Parathyroid adenoma (tissue), 2 donors: ENCODE measurements around the gene C5orf52.
"Not testable (repeated sequence)": the region's sequence is repeated elsewhere in the genome, so short reads cannot be mapped to it uniquely, and the experiment has no call there.

ENCODE experiments used
- H2AFZ ChIP-seq: fragments of 300-600 bp; sonication (generic); one replicate; pipeline ENCODE4 v1.7.0; 2017; ENCODE audit warnings: antibody characterized with exemption, mild to moderate bottlenecking
- H3K27ac ChIP-seq: fragments of 300-600 bp; sonication (generic); one replicate; pipeline ENCODE4 v1.7.0; 2017
- H3K27me3 ChIP-seq: fragments of 300-600 bp; sonication (generic); one replicate; pipeline ENCODE4 v1.7.0; 2017; ENCODE audit warnings: low read length; ENCODE audit not compliant: control insufficient read depth, insufficient read depth
- H3K36me3 ChIP-seq: fragments of 300-600 bp; sonication (generic); one replicate; pipeline ENCODE4 v1.7.0; 2017; ENCODE audit warnings: low read length; ENCODE audit not compliant: control insufficient read depth, insufficient read depth
- H3K4me1 ChIP-seq: fragments of 300-600 bp; sonication (generic); one replicate; pipeline ENCODE4 v1.7.0; 2017; ENCODE audit warnings: control low read depth
- H3K4me2 ChIP-seq: fragments of 300-600 bp; sonication (generic); one replicate; pipeline ENCODE4 v1.7.0; 2017; ENCODE audit warnings: low read length
- H3K4me3 ChIP-seq: fragments of 300-600 bp; sonication (generic); one replicate; pipeline ENCODE4 v1.7.0; 2017; ENCODE audit warnings: low read depth, low read length
- H3K79me2 ChIP-seq: fragments of 300-600 bp; sonication (generic); one replicate; pipeline ENCODE4 v1.7.0; 2017; ENCODE audit warnings: control low read depth
- H3K9ac ChIP-seq: fragments of 300-600 bp; sonication (generic); one replicate; pipeline ENCODE4 v1.7.0; 2017; ENCODE audit warnings: mild to moderate bottlenecking
- H3K9me3 ChIP-seq: fragments of 300-600 bp; sonication (generic); one replicate; pipeline ENCODE4 v1.7.0; 2017; ENCODE audit warnings: low read length; ENCODE audit not compliant: control insufficient read depth
- CTCF ChIP-seq: fragments of 300-600 bp; sonication (generic); IDR thresholded peaks from one replicate; pipeline ENCODE4 v1.7.0; 2017; ENCODE audit warnings: antibody characterized with exemption, mild to moderate bottlenecking
- donor health status: primary hyperparathyroidism.

C5orf52 gene

GRCh38 chr5:157713830-157714595 lies 42.7 kb downstream of the C5orf52 start:
- Histone ChIP-seq H3K27ac (no peak overlapping the region), H3K4me3 (no peak overlapping the region), H3K36me3 (no peaks in the 10 kb centered on the region), H2AFZ (no peak overlapping the region), H3K79me2 (no peaks in the 10 kb centered on the region), H3K4me1 (no peaks in the 10 kb centered on the region), H3K9ac (no peak overlapping the region), H3K9me3 (no peaks in the 10 kb centered on the region), H3K4me2 (no peak overlapping the region), H3K27me3 (no peaks in the 10 kb centered on the region)
- TF ChIP-seq CTCF: no peak

GRCh38 chr5:157714596-157714864 lies 43.2 kb downstream of the C5orf52 start:
- Histone ChIP-seq H3K9me3 (no peaks in the 10 kb centered on the region), H3K4me1 (no peaks in the 10 kb centered on the region), H3K36me3 (no peaks in the 10 kb centered on the region), H3K4me2 (no peak overlapping the region), H3K27ac (no peak overlapping the region), H3K79me2 (no peaks in the 10 kb centered on the region), H3K4me3 (no peak overlapping the region), H3K27me3 (no peaks in the 10 kb centered on the region), H3K9ac (no peak overlapping the region), H2AFZ (no peak overlapping the region)
- TF ChIP-seq CTCF: no peak

GRCh38 chr5:157718519-157718918 lies 47.2 kb downstream of the C5orf52 start:
- H3K4me1 ChIP-seq: no peaks in the 10 kb centered on the region
- no peak overlapping the region for H3K4me2 ChIP-seq
- H3K36me3 ChIP-seq: no peaks in the 10 kb centered on the region
- no peak overlapping the region for H3K27ac ChIP-seq
- TF ChIP-seq CTCF: peak; percentile 47
- no peak overlapping the region for H3K9ac ChIP-seq
- no peaks in the 10 kb centered on the region for H3K79me2 ChIP-seq
- H3K9me3 ChIP-seq: no peaks in the 10 kb centered on the region
- no peak overlapping the region for H3K4me3 ChIP-seq
- H3K27me3 ChIP-seq: no peaks in the 10 kb centered on the region
- H2AFZ ChIP-seq: peak overlapping the region; percentile 70

- no peak overlapping the region for H2AFZ ChIP-seq
- no peak overlapping the region for H3K27ac ChIP-seq
- no peaks in the 10 kb centered on the region for H3K9me3 ChIP-seq
- H3K27me3 ChIP-seq: no peaks in the 10 kb centered on the region
- no peaks in the 10 kb centered on the region for H3K79me2 ChIP-seq
- no peaks in the 10 kb centered on the region for H3K36me3 ChIP-seq
- no peak for TF ChIP-seq CTCF
- no peak overlapping the region for H3K4me2 ChIP-seq
- no peak overlapping the region for H3K4me3 ChIP-seq
- no peak overlapping the region for H3K9ac ChIP-seq
- H3K4me1 ChIP-seq: no peaks in the 10 kb centered on the region
Measured at GRCh38 chr5:157719245-157719644, 47.9 kb downstream of the C5orf52 start.

- no peaks in the 10 kb centered on the region for H3K4me1 ChIP-seq
- TF ChIP-seq CTCF: no peak
- no peak overlapping the region for H3K9ac ChIP-seq
- H3K27ac ChIP-seq: no peak overlapping the region
- H3K79me2 ChIP-seq: no peaks in the 10 kb centered on the region
- no peak overlapping the region for H3K4me3 ChIP-seq
- no peak overlapping the region for H2AFZ ChIP-seq
- no peaks in the 10 kb centered on the region for H3K27me3 ChIP-seq
- H3K36me3 ChIP-seq: no peaks in the 10 kb centered on the region
- no peaks in the 10 kb centered on the region for H3K9me3 ChIP-seq
- H3K4me2 ChIP-seq: no peak overlapping the region
Measured at GRCh38 chr5:157721159-157721558, 49.8 kb downstream of the C5orf52 start.

- H2AFZ ChIP-seq, H3K79me2 ChIP-seq, H3K4me2 ChIP-seq, H3K27me3 ChIP-seq, H3K9ac ChIP-seq, H3K4me3 ChIP-seq, H3K36me3 ChIP-seq, H3K27ac ChIP-seq, H3K9me3 ChIP-seq, H3K4me1 ChIP-seq: not testable (repeated sequence)
Measured at GRCh38 chr5:157722895-157723294, 51.6 kb downstream of the C5orf52 start.

- H3K27me3 ChIP-seq, H3K4me1 ChIP-seq, H3K36me3 ChIP-seq, H3K9me3 ChIP-seq, H2AFZ ChIP-seq, H3K9ac ChIP-seq, H3K4me2 ChIP-seq, H3K79me2 ChIP-seq, H3K27ac ChIP-seq, H3K4me3 ChIP-seq: not testable (repeated sequence)
Measured at GRCh38 chr5:157726607-157727006, 55.3 kb downstream of the C5orf52 start.
